Mucosa of stomach (tissue), 1 donor: Measurements from ENCODE around the gene MOCOS.

ENCODE experiments used
- H3K27me3 ChIP-seq: one replicate; pipeline ENCODE4 v1.7.0; 2013; ENCODE audit warnings: mild to moderate bottlenecking, low read length; ENCODE audit not compliant: control insufficient read depth, insufficient read depth
- H3K36me3 ChIP-seq: one replicate; pipeline ENCODE4 v1.7.0; 2013; ENCODE audit warnings: low read length; ENCODE audit not compliant: control insufficient read depth, insufficient read depth
- H3K4me1 ChIP-seq: one replicate; pipeline ENCODE4 v1.7.0; 2013; ENCODE audit warnings: mild to moderate bottlenecking, low read length; ENCODE audit not compliant: control insufficient read depth, insufficient read depth
- H3K4me3 ChIP-seq: one replicate; pipeline ENCODE4 v1.7.0; 2013; ENCODE audit warnings: low read length
- H3K9ac ChIP-seq: one replicate; pipeline ENCODE4 v1.7.0; 2013; ENCODE audit warnings: mild to moderate bottlenecking, low read length, moderate library complexity
- H3K9me3 ChIP-seq: one replicate; pipeline ENCODE4 v1.7.0; 2013; ENCODE audit warnings: mild to moderate bottlenecking, low read length, moderate library complexity; ENCODE audit not compliant: control insufficient read depth
- donor health status: Pancreatic carcinoma.

Gene MOCOS

GRCh38 chr18:36187193-36187825 lies at the start of gene MOCOS:
MOCOS (plus strand) TSS chr18:36187497; CDS start chr18:36187540, 43 bp downstream.
- no peaks in the 10 kb centered on the region for H3K36me3 ChIP-seq
- H3K4me1 ChIP-seq: peaks cover 14% of the 10 kb centered on the region
- peak within 1 kb of the TSS; percentile 83 for H3K9ac ChIP-seq
- no peaks in the 10 kb centered on the region for H3K9me3 ChIP-seq
- peak within 1 kb of the TSS; percentile 62 for H3K4me3 ChIP-seq
- peaks cover 4% of the 10 kb centered on the region for H3K27me3 ChIP-seq

- no peaks in the 10 kb centered on the region for H3K36me3 ChIP-seq
- H3K9ac ChIP-seq: no peak overlapping the region
- no peak overlapping the region for H3K4me3 ChIP-seq
- no peaks in the 10 kb centered on the region for H3K27me3 ChIP-seq
- no peaks in the 10 kb centered on the region for H3K4me1 ChIP-seq
- H3K9me3 ChIP-seq: no peaks in the 10 kb centered on the region
Observed at GRCh38 chr18:36139245-36139644, 48.1 kb upstream of the MOCOS start.

GRCh38 chr18:36141576-36141975 lies 45.7 kb upstream of the MOCOS start:
- Histone ChIP-seq H3K9me3 (no peaks in the 10 kb centered on the region), H3K4me3 (no peak overlapping the region), H3K9ac (no peak overlapping the region), H3K4me1 (no peaks in the 10 kb centered on the region), H3K36me3 (no peaks in the 10 kb centered on the region), H3K27me3 (no peaks in the 10 kb centered on the region)

GRCh38 chr18:36142751-36143150 lies 44.5 kb upstream of the MOCOS start:
- Histone ChIP-seq H3K27me3 (no peaks in the 10 kb centered on the region), H3K36me3 (no peaks in the 10 kb centered on the region), H3K4me1 (no peaks in the 10 kb centered on the region)

GRCh38 chr18:36143391-36143790 lies 43.9 kb upstream of the MOCOS start:
- no peaks in the 10 kb centered on the region for H3K9me3 ChIP-seq
- H3K36me3 ChIP-seq: no peaks in the 10 kb centered on the region
- no peak overlapping the region for H3K4me3 ChIP-seq
- no peaks in the 10 kb centered on the region for H3K4me1 ChIP-seq
- H3K27me3 ChIP-seq: no peaks in the 10 kb centered on the region
- no peak overlapping the region for H3K9ac ChIP-seq

More at GRCh38 chr18:36142751-36143150, 44.5 kb upstream of the MOCOS start:
- H3K9ac ChIP-seq: no peak overlapping the region
- H3K9me3 ChIP-seq: no peaks in the 10 kb centered on the region
- no peak overlapping the region for H3K4me3 ChIP-seq

GRCh38 chr18:36149514-36150289 lies 37.6 kb upstream of the MOCOS start:
- H3K4me1 ChIP-seq: no peaks in the 10 kb centered on the region
- no peak overlapping the region for H3K4me3 ChIP-seq
- no peaks in the 10 kb centered on the region for H3K27me3 ChIP-seq
- no peak overlapping the region for H3K9ac ChIP-seq
- peaks cover 5% of the 10 kb centered on the region for H3K36me3 ChIP-seq
- H3K9me3 ChIP-seq: no peaks in the 10 kb centered on the region

GRCh38 chr18:36152781-36153180 lies 34.5 kb upstream of the MOCOS start:
- Histone ChIP-seq H3K9me3 (no peaks in the 10 kb centered on the region), H3K4me1 (no peaks in the 10 kb centered on the region), H3K4me3 (no peak overlapping the region), H3K9ac (no peak overlapping the region), H3K27me3 (no peaks in the 10 kb centered on the region), H3K36me3 (peaks cover 5% of the 10 kb centered on the region)

- H3K9ac ChIP-seq: no peak overlapping the region
- H3K36me3 ChIP-seq: peaks cover 5% of the 10 kb centered on the region
- no peaks in the 10 kb centered on the region for H3K27me3 ChIP-seq
- no peak overlapping the region for H3K4me3 ChIP-seq
- H3K4me1 ChIP-seq: no peaks in the 10 kb centered on the region
- H3K9me3 ChIP-seq: no peaks in the 10 kb centered on the region
Observed at GRCh38 chr18:36153203-36153602, 34.1 kb upstream of the MOCOS start.

- peaks cover 5% of the 10 kb centered on the region for H3K36me3 ChIP-seq
- no peaks in the 10 kb centered on the region for H3K27me3 ChIP-seq
- no peaks in the 10 kb centered on the region for H3K9me3 ChIP-seq
- H3K4me3 ChIP-seq: no peak overlapping the region
- H3K4me1 ChIP-seq: no peaks in the 10 kb centered on the region
- no peak overlapping the region for H3K9ac ChIP-seq
Observed at GRCh38 chr18:36153771-36154170, 33.5 kb upstream of the MOCOS start.

GRCh38 chr18:36155851-36156757 lies 31.2 kb upstream of the MOCOS start:
- H3K9ac ChIP-seq: no peak overlapping the region
- H3K9me3 ChIP-seq: no peaks in the 10 kb centered on the region
- no peaks in the 10 kb centered on the region for H3K27me3 ChIP-seq
- H3K36me3 ChIP-seq: peaks cover 3% of the 10 kb centered on the region
- no peaks in the 10 kb centered on the region for H3K4me1 ChIP-seq
- no peak overlapping the region for H3K4me3 ChIP-seq

GRCh38 chr18:36157441-36157840 lies 29.9 kb upstream of the MOCOS start:
- Histone ChIP-seq H3K9ac (no peak overlapping the region), H3K36me3 (peaks cover 3% of the 10 kb centered on the region), H3K27me3 (no peaks in the 10 kb centered on the region), H3K9me3 (no peaks in the 10 kb centered on the region), H3K4me3 (no peak overlapping the region), H3K4me1 (no peaks in the 10 kb centered on the region)
